GM04503 (cell line): ENCODE measurements around the gene ATG9B.
"Not testable (repeated sequence)": the region's sequence is repeated elsewhere in the genome, so short reads cannot be mapped to it uniquely, and the experiment has no call there.

ENCODE experiments used
- DNase-seq: peaks from one replicate; pipeline ENCODE4 v3.0.0-alpha.2; 2012; ENCODE audit warnings: low read depth

ATG9B gene

GRCh38 chr7:151016505-151016904, 7.8 kb downstream of the ATG9B start:
- no peak for DNase-seq

- DNase-seq, result no peak
Observed at GRCh38 chr7:151015967-151016366, 8.3 kb downstream of the ATG9B start.

- no peak for DNase-seq
Observed at GRCh38 chr7:151014950-151015349, 9.3 kb downstream of the ATG9B start.

GRCh38 chr7:151013733-151014497, 10.4 kb downstream of the ATG9B start:
- DNase-seq, result peak; percentile 15

GRCh38 chr7:151013356-151013732, 10.9 kb downstream of the ATG9B start:
- no peak for DNase-seq

- DNase-seq, result no peak
Observed at GRCh38 chr7:151012911-151013347, 11.4 kb downstream of the ATG9B start.

- no peak for DNase-seq
Observed at GRCh38 chr7:151012031-151012692, 12.1 kb downstream of the ATG9B start.

GRCh38 chr7:151011616-151012015, 12.7 kb downstream of the ATG9B start:
- not testable (repeated sequence) for DNase-seq

GRCh38 chr7:151011097-151011409, 13.2 kb downstream of the ATG9B start:
- DNase-seq, result no peak

- DNase-seq, result no peak
Observed at GRCh38 chr7:151010307-151011096, 13.8 kb downstream of the ATG9B start.

GRCh38 chr7:151010037-151010306, 14.3 kb downstream of the ATG9B start:
- DNase-seq, result no peak

GRCh38 chr7:151009327-151010036, 14.8 kb downstream of the ATG9B start:
- no peak for DNase-seq

- DNase-seq, result no peak
Observed at GRCh38 chr7:151008511-151009323, 15.6 kb downstream of the ATG9B start.

- DNase-seq, result no peak
Observed at GRCh38 chr7:151008143-151008510, 16.2 kb downstream of the ATG9B start.

- DNase-seq, result no peak
Observed at GRCh38 chr7:151007469-151007898, 16.8 kb downstream of the ATG9B start.

- no peak for DNase-seq
Observed at GRCh38 chr7:151006590-151007300, 17.5 kb downstream of the ATG9B start.

- no peak for DNase-seq
Observed at GRCh38 chr7:151005566-151005965, 18.7 kb downstream of the ATG9B start.

- no peak for DNase-seq
Observed at GRCh38 chr7:151003572-151003971, 20.7 kb downstream of the ATG9B start.

GRCh38 chr7:151001546-151001945, 22.7 kb downstream of the ATG9B start:
- DNase-seq, result no peak

GRCh38 chr7:151000897-151001495, 23.3 kb downstream of the ATG9B start:
- no peak for DNase-seq
